ENCODE data around the gene RCBTB2. TPM values are rescaled to one million over a fixed set of nuclear protein-coding genes. Genes with fewer than 3 reads are reported as not detected.

The RCBTB2 gene
- total RNA-seq, 2 experiments from 2014 or later, result 1.6 to 2.2 TPM

DNA sequence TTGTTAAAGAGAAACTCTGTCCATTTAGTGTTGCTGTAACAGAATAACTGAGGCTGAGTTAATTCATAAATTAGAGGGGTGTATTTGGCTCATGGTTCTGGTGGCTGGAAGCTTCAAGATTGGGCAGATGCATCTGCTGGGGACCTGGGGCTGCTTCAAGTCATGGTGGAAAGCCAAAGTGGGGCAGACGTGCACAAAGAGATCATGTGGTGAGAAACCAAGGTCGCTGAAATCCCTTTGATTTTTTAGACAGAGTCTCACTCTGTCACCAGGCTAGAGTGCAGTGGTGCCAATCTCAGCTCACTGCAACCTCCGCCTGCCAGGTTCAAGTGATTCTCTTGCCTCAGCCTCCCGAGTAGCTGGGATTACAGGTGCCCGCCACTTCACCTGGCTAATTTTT is 46.0 kb downstream of the RCBTB2 start:
- CTCF ChIA-PET, result interaction anchor here (1.1 to 1.9 kb wide), 2 partner anchors 13 to 153 kb away, joined by 3 to 4 read pairs; no protein-coding TSS in a partner anchor
- ATAC-seq (no peak), DNase-seq (no peak)
- intact Hi-C loops (cut with micrococcal nuclease), result no loop called here
- Mint-ChIP-seq H3K4me3 (no peak overlapping the region), H3K36me3 (ENCODE audit: low read depth) (peaks cover 11% of the 10 kb centered on the region), H3K9me3 (peaks cover 2% of the 10 kb centered on the region), H3K4me1 (ENCODE audit: low read depth) (peaks cover 26% of the 10 kb centered on the region), H3K27ac (no peak overlapping the region), H3K27me3 (no peaks in the 10 kb centered on the region)
- TF ChIP-seq, protein P1, sequence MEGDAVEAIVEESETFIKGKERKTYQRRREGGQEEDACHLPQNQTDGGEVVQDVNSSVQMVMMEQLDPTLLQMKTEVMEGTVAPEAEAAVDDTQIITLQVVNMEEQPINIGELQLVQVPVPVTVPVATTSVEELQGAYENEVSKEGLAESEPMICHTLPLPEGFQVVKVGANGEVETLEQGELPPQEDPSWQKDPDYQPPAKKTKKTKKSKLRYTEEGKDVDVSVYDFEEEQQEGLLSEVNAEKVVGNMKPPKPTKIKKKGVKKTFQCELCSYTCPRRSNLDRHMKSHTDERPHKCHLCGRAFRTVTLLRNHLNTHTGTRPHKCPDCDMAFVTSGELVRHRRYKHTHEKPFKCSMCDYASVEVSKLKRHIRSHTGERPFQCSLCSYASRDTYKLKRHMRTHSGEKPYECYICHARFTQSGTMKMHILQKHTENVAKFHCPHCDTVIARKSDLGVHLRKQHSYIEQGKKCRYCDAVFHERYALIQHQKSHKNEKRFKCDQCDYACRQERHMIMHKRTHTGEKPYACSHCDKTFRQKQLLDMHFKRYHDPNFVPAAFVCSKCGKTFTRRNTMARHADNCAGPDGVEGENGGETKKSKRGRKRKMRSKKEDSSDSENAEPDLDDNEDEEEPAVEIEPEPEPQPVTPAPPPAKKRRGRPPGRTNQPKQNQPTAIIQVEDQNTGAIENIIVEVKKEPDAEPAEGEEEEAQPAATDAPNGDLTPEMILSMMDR (IDR thresholded peaks at IDR 0.05), result no peak
- POLR2A ChIA-PET, result no interaction called here

DNA sequence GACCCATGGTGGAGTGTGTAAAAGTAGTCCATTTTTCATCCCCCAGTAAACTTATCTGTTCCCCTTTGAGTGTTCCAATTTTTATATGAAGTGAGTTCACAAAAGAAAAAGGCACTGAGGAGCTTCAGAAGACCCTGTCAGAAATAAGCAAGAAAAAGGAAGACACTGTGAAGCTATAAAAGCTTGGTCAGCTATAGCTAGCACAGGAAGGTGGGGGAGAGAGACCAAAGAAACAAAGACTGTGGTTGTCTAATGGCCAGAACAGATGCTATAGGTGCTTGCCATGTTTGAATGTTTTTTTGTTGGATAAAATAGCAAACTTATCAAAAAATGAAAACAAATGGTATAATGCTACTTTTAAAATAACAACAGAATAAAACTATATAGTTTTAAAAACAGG is 46.5 kb downstream of the RCBTB2 start:
- CTCF ChIA-PET, result interaction anchor here (1.1 to 1.9 kb wide), 2 partner anchors 12 to 152 kb away, joined by 3 to 4 read pairs; no protein-coding TSS in a partner anchor
- TF ChIP-seq, protein P1 (IDR thresholded peaks at IDR 0.05), result no peak
- intact Hi-C loops (cut with micrococcal nuclease), result no loop called here
- Mint-ChIP-seq H3K9me3 (peaks cover 2% of the 10 kb centered on the region), H3K27me3 (no peaks in the 10 kb centered on the region), H3K4me3 (no peak overlapping the region), H3K36me3 (ENCODE audit: low read depth) (peaks cover 11% of the 10 kb centered on the region), H3K27ac (peak overlapping the region; percentile 4), H3K4me1 (ENCODE audit: low read depth) (peaks cover 26% of the 10 kb centered on the region)
- ATAC-seq, result no peak
- no peak for DNase-seq
- POLR2A ChIA-PET, result no interaction called here

DNA sequence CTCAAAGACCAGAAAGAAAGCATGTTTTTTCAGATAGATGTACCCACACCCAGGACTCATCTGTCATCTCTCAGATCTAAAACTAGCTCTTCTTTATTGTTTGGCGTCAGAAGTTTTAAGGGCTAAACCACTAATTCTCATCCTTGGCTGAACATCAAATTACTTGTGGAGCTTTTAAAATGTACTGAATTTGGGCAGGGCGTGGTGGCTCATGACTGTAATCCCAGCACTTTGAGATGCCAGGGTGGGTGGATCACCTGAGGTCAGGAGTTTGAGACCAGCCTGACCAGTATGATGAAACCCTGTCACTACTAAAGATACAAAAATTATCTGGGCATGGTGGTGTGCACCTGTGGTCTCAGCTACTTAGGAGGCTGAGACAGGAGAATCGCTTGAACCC is 47.4 kb downstream of the RCBTB2 start:
- peaks cover 11% of the 10 kb centered on the region for H3K36me3 Mint-ChIP-seq (ENCODE audit: low read depth)
- H3K4me3 Mint-ChIP-seq, result no peak overlapping the region
- ATAC-seq (no peak), DNase-seq (no peak)
- POLR2A ChIA-PET, result no interaction called here
- TF ChIP-seq, protein P1 (IDR thresholded peaks at IDR 0.05), result no peak
- no peaks in the 10 kb centered on the region for H3K27me3 Mint-ChIP-seq
- H3K4me1 Mint-ChIP-seq (ENCODE audit: low read depth), result peaks cover 23% of the 10 kb centered on the region
- H3K27ac Mint-ChIP-seq, result no peak overlapping the region
- CTCF ChIA-PET, result interaction anchor here (0.6 to 1.9 kb wide), 2 partner anchors 9 to 11 kb away, joined by 4 to 5 read pairs; no protein-coding TSS in a partner anchor
- peaks cover 2% of the 10 kb centered on the region for H3K9me3 Mint-ChIP-seq
- intact Hi-C loops (cut with micrococcal nuclease), result no loop called here

DNA sequence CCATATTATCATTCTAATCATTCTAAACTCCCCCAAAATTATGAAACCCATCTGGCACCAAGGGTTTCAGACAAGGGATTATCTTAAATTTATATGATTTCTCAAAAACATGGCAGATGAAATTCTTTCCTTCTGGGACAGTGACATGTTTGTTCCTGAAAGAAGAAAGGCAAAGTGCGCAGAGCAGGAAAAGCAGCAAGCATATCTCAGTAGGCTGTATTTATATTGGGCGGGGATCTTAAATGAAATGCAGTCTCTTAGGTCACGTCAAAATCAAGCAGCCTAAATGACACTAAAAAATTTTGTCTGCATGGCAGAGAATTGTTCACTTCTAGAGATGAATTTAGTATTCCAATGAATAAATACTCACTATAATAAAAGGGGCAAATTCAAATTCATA is 49.3 kb downstream of the RCBTB2 start:
- Mint-ChIP-seq H3K27me3 (no peaks in the 10 kb centered on the region), H3K36me3 (ENCODE audit: low read depth) (peaks cover 11% of the 10 kb centered on the region), H3K4me3 (no peak overlapping the region), H3K27ac (no peak overlapping the region), H3K9me3 (peaks cover 2% of the 10 kb centered on the region), H3K4me1 (ENCODE audit: low read depth) (peaks cover 7% of the 10 kb centered on the region)
- CTCF ChIA-PET, result no interaction called here
- no peak for DNase-seq
- no peak for ATAC-seq
- intact Hi-C loops (cut with micrococcal nuclease), result no loop called here
- TF ChIP-seq, protein P1 (IDR thresholded peaks at IDR 0.05), result no peak
- POLR2A ChIA-PET, result no interaction called here

DNA sequence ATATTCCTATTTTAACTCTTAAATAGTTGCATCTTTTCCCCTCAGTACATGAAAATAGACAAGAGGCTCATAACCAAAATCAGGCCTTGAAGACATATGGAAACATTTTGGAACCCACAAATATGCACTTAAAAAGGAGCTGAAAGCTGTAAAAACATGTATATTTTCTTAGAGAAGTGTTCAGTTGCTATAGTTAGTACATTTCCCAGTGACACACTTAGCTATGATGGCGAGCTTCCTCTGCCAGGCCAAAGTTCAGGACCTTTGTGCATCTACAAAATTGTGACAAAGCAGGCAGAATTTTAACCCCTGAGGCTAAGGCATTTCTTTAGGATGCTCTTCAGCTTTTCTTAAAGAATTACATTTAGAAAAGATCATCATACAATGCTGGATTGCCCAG is 54.5 kb downstream of the RCBTB2 start:
- TF ChIP-seq, protein P1 (IDR thresholded peaks at IDR 0.05), result no peak
- ChIA-PET CTCF (no interaction called here), POLR2A (no interaction called here)
- DNase-seq (no peak), ATAC-seq (no peak)
- no peaks in the 10 kb centered on the region for H3K4me1 Mint-ChIP-seq (ENCODE audit: low read depth)
- no peak overlapping the region for H3K4me3 Mint-ChIP-seq
- intact Hi-C loops (cut with micrococcal nuclease), result no loop called here
- H3K27ac Mint-ChIP-seq, result no peak overlapping the region
- no peaks in the 10 kb centered on the region for H3K27me3 Mint-ChIP-seq
- H3K9me3 Mint-ChIP-seq, result no peaks in the 10 kb centered on the region
- H3K36me3 Mint-ChIP-seq (ENCODE audit: low read depth), result peaks cover 15% of the 10 kb centered on the region

Data from activated CD8-positive, alpha-beta T cell treated with anti-CD3 and anti-CD28 coated beads for 36 hours (primary cell).